Measurements from ENCODE around the gene TMCO4.

Gene TMCO4

DNA sequence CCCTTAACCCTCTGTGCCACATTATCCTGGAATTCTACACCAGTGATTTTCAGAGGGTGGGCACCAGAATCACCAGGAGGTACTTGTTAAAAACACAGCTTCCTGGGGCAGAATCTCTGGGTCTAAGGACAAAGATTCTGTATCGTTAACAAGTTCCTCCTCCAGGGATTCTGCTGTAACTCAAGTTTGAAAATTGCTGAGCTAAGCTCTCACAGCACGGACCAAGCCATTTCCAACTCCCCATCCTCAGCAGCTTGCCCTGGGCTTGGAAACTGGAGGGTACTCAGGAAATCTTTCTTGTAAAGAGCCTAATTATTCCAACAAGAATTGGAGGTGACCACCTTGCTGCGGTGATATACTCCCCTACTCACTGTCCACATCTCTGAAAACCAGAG, 48.8 kb downstream of the TMCO4 start:
- DNase-seq (ENCODE audit: extremely low read depth in 1 of 2, low read depth in 1 of 2) = no peak

GRCh38 chr1:19750101-19750881, 49.4 kb downstream of the TMCO4 start:
- no peak for DNase-seq (ENCODE audit: extremely low read depth in 1 of 2, low read depth in 1 of 2)

DNA sequence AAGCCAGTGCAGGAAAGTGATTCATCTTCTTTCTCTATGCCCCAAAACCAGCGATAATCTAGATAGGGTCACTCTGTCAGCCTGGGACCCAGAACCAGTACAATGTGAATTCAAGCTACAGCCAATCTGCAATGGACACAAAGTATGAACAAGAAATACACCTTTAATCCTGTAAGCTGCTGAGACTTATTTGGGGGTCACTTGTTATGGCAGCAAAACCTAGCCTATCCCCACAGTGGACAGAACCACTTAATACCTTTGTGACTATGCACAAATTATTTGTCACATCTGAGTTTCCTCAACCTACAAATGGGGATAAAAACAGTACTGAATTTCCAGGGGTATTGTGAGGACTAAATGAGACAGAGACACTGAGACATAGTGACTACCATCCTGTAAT, 50.0 kb downstream of the TMCO4 start:
- DNase-seq (ENCODE audit: extremely low read depth in 1 of 2, low read depth in 1 of 2) = no peak

GRCh38 chr1:19747761-19748160, 52.0 kb downstream of the TMCO4 start:
- no peak for DNase-seq (ENCODE audit: extremely low read depth in 1 of 2, low read depth in 1 of 2)

DNA sequence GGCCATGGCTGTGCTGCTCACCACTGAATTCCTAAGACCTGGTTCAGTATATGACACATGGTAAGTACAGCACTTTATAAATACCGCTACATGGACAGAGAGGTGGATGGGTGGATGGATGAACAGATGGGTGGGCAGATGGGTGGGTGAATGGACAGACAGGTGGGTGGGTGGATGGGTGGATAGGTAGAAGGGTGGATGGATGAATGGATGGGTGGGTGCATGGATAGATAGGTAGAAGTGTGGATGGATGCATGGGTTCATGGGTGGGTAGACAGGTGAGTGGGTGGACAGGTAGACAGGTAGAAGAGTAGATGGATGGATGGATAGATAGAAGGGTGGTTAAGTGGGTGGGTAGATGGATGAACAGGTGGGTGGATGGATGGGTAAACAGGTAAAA, 54.8 kb downstream of the TMCO4 start:
- no peak for DNase-seq (ENCODE audit: extremely low read depth in 1 of 2, low read depth in 1 of 2)

DNA sequence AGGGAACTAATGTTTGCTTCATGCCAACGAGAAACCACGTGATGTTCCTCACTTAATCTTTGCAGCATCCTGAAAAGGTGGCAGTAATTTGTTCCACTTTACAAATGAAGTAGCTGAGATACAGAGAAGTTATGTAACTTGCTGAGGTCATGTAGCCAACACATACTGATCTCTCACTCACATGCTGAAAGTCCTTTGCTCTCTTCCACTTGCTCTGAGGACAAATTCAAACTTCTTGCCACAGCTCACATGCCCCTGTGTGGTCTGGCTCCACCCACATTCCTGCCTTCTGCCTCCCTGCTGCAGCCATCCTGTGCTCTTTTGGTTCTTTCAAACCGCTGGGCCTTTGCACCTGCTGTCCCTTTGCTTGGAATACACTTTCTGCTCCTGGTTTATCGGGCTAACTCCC, 55.4 kb downstream of the TMCO4 start:
- no peak for DNase-seq (ENCODE audit: extremely low read depth in 1 of 2, low read depth in 1 of 2)

DNA sequence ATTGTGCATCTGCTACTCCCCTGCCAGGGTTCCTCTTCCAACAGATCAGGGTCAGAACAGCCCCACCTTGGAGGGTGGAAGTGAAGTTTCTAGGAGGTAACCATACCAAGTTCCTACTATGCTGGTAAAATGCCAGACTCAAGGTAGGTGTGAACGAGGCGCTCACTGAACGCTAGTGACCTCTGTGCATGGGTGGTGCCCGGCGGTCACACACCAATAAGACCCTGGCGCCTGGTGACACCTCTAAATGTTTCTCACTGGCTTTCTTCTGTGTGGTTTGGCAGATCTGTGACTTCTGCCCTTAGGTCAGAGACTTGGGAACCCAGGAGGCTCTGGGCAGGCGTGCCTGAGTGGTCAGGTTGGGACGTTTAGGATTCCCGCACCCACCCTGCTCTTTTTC, 55.9 kb downstream of the TMCO4 start:
- DNase-seq (ENCODE audit: extremely low read depth in 1 of 2, low read depth in 1 of 2) = no peak

DNA sequence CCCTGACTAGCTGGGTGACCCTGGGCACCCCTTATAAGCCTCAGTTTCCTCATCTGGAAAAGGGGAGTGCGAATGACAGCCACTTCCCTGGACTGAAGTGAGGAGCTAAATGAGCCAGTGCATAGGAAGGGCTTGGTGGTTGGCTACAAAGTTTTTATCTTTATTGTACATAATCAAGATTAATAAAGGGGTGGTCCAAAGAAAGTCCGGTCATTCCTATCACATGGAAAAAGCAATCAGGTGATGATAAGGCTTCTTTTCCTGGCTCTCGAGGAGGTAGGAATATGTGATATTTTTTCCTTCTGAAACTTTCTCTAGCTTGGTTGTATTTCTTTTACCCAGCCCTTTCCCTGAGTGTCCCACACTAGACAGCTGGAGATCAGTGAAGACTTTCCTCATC, 56.5 kb downstream of the TMCO4 start:
- no peak for DNase-seq (ENCODE audit: extremely low read depth in 1 of 2, low read depth in 1 of 2)

DNA sequence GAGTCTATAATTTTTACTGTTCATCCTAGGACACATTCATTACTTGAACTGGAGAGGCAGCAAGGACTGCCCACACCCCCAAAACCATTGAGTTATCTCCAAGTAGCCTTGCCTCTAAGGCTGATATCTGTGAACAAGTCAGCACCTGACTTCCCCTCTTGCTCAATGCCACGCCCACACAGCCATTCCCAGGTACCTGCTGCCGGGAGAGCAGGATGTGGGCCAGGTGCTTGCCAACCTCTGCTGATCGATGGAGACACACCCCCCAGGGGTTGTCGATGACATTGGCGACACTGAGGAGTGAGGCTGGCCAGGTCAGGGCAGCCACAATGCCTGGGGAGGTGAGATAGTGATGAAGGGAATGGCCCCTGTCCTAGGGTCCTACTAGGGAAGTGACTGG, 60.1 kb downstream of the TMCO4 start:
- no peak for DNase-seq (ENCODE audit: extremely low read depth in 1 of 2, low read depth in 1 of 2)

GRCh38 chr1:19738669-19739068, 61.0 kb downstream of the TMCO4 start:
- DNase-seq (ENCODE audit: extremely low read depth in 1 of 2, low read depth in 1 of 2) = no peak

GRCh38 chr1:19738076-19738475, 61.6 kb downstream of the TMCO4 start:
- no peak for DNase-seq (ENCODE audit: extremely low read depth in 1 of 2, low read depth in 1 of 2)

DNA sequence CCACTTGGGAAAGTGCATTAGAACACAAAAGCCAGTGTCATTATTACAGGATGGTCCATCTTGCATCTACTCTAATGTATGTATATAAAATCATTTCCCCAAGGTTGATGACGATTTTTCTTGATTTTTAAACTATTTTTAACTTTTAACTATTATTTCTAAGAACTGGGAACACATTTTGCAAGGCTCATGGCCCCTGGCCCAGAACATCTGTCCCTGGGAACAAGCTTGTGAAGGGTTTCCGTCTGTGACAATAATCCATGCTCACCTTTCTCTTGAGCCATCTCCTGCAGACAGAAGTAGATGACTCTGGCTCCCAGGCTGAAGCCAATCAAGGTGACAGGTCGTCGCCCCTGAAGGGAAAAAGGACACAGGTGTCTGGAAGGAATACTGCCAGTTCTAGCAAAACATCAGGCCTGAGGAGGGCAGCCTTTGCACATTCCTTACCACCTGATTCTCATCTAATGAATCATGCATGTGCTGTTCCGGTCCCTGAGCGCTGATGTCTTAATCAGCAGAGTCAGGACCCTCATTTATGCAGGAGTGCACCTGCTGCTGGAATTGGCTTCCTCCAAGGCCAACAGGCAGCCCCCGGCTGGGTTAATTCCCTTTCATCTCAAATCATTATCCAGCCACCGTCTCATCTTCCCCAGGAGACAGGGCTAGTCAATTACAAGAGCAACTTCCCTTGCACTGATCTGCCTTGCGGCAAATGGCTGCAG, 62.5 kb downstream of the TMCO4 start:
- DNase-seq (ENCODE audit: extremely low read depth in 1 of 2, low read depth in 1 of 2) = no peak

DNA sequence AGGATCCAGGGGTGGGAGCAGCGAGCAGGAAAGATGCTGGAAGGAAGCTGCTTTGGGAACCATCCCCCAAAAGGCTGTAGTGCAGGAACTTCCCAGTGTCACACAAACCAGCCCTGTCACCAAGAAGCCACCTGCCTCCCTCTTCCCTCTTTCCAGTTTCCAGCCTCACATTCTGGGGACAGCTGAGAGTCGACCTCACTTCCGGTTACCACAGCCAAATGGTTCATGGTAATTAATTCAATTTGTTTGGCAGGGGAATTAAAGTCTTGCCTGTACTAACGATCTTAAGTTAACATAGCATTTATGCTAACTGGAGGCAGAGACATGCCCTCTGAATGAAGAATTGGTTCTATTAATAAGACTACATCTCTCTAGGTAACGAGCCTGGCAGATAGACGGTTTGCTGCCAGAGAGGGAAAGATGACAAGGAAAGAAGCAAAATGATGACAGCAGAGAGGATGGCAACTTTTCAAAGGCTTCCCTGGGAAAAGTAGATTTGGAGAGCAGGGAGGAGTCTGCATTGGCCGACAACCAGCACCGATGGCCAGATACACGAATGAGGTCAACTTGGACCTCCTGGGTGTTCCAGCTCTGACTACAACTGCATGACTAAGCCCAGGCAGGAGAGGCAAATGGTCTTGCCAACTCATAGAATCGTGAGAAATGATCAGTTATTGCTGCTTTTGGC, 64.1 kb downstream of the TMCO4 start:
- DNase-seq (ENCODE audit: extremely low read depth in 1 of 2, low read depth in 1 of 2) = no peak

GRCh38 chr1:19734472-19734999, 65.2 kb downstream of the TMCO4 start:
- no peak for DNase-seq (ENCODE audit: extremely low read depth in 1 of 2, low read depth in 1 of 2)

- DNase-seq (ENCODE audit: extremely low read depth in 1 of 2, low read depth in 1 of 2) = no peak
These were observed 65.7 kb downstream of the TMCO4 start for GRCh38 chr1:19734056-19734455.

- DNase-seq (ENCODE audit: extremely low read depth in 1 of 2, low read depth in 1 of 2) = no peak
These were observed 66.1 kb downstream of the TMCO4 start for GRCh38 chr1:19733615-19734014.

DNA sequence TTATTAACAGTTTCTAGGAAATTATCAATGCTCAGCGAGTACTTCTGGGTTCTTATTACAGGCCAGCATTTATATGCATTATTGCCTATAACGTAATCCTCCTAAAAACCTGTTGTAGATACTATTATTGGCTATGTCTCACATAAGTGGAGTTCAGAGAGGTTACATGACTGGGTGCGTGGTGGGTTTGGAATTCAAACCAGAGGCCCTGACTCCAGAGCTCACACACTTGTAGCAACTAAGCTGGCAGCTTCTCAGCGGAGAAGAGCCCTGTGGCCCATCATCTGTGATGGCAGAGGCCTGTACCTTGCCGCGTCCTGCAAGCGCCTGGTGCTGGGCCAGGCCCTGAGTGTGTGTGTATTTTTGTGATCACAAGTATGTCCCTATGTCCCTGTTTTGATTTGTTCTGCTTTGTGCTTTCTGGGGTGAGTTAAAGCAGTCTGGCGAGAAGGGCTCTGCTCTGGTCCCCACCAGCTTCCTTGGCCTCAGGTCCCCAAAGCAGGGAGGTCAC, 68.3 kb downstream of the TMCO4 start:
- no peak for DNase-seq (ENCODE audit: extremely low read depth in 1 of 2, low read depth in 1 of 2)

DNA sequence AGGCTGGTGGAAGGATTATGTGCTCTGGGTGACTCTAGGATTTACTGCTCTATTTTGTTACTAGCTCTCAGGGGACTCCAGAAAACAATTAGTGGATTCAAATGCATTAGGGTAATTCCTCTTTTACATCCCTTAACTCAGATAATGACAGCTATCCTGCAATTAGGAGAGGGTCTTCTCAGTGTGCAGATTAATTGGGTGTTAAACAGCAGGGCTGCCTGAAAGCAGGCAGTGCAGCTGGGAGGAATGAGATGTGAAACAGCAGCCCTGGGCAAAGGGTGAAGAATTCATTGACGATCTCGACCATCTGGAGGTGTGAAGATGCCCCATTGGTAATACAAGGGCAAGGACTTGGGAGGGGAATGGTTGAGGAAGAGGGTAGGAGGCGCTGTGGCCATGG, 68.9 kb downstream of the TMCO4 start:
- no peak for DNase-seq (ENCODE audit: extremely low read depth in 1 of 2, low read depth in 1 of 2)

DNA sequence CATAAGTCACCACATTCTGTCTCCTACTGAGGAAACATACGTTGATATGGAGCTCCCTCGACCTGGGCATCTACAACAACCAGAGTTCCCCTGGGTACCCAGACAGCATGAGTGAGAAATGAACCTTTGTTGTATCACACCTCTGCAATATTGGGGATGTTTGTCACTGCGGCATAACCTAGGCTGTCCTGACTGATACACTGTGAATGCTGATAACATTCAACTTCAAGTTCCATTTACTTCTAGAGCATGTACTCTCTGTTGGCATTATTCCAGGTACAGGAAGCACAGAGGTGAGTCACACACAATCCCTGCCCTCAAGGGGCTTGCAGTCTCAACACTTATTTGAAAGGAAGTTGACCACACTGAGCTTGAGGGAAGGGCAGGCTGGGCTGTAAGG, 69.5 kb downstream of the TMCO4 start:
- DNase-seq (ENCODE audit: extremely low read depth in 1 of 2, low read depth in 1 of 2) = no peak

DNA sequence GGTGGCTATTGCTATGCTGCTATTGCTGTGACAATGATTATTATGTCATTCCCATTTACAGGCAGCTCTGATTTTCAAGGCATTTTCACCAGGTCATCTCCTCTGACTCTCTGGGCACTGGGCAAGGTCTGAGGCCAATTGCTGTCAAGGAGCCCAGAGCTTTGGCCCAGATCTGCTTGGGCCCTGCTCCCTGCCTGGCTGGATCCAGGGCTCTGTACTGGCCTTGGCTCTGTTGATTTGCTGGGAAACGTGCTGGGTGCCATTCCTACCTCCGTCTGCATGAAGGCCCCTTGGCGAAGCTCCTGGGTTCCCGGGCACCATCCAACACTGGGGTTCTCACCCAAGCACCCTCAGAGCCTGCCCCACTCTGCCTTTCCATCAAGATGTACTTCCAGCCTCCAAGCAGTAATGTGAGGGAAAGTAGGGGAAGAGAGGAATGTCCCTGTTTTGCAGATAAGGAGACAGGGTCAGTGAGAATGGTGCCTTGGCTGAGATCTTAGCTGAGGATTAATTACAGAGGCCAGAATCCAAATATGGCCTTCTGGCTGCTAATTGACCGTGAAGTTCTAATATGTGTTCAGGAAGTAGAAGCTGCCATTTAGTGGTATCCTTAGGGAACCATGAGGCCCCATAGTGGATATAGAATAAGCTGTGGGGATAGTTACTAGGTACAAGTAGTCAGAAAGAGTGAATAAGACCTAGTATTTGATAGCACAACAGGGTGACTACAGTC, 71.1 kb downstream of the TMCO4 start:
- no peak for DNase-seq (ENCODE audit: extremely low read depth in 1 of 2, low read depth in 1 of 2)

DNA sequence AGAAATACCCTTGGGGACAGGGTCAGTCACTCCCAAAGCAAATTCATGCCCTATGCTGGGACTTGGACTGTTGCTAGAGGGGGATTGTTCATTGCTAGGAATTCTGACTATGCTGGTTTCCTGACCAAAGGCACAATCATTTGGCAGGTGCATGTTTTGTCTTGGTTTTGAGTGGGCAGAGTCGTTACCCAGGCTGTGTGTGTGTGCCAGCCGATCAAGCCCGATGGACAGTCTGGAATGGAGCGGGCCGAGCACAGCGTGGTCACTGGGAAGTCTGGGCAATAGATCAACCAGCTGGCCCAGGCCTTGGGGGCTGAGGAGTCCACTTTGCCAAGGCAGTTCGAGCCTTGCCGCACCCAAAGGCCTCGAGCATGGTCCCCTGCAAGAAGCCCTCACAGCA, 74.1 kb downstream of the TMCO4 start:
- no peak for DNase-seq (ENCODE audit: extremely low read depth in 1 of 2, low read depth in 1 of 2)

All from stimulated activated CD8-positive, alpha-beta memory T cell treated with anti-CD3 and anti-CD28 coated beads, Interleukin-7, amount 100 ng/mL, for 48 hours (primary cell).